ENCODE measurements around the gene FAM234B.

- TF ChIP-seq POLR2AphosphoS5 (IDR thresholded peaks at IDR 0.05; ENCODE audit: low read depth, low read length) (no peak), SMC3 (IDR thresholded peaks at IDR 0.05; ENCODE audit: low read depth, low read length) (no peak), CTCF (IDR thresholded peaks at IDR 0.05) (no peak), REST (IDR thresholded peaks at IDR 0.05; ENCODE audit: low read depth, low read length) (no peak), TAF1 (IDR thresholded peaks at IDR 0.05; ENCODE audit: borderline replicate concordance, low read depth, low read length) (no peak), SIN3A (IDR thresholded peaks at IDR 0.05; ENCODE audit: borderline replicate concordance, low read depth, low read length) (no peak), RFX5 (IDR thresholded peaks at IDR 0.05; ENCODE audit: low read length) (no peak), CHD2 (IDR thresholded peaks at IDR 0.05; ENCODE audit: low read length, partially characterized antibody) (no peak), RAD21 (IDR thresholded peaks at IDR 0.05; ENCODE audit: low read length) (no peak), MAX (IDR thresholded peaks at IDR 0.05; ENCODE audit: low read depth) (no peak), EP300 (IDR thresholded peaks at IDR 0.05; ENCODE audit: borderline replicate concordance in 1 of 2, low read depth in 1 of 2, low read length in 1 of 2) (no peak)
These were observed 21.3 kb upstream of the FAM234B start for GRCh38 chr12:13022851-13023271.

All from SK-N-SH (cell line).